ENCODE data around the gene VSIR.

DNA sequence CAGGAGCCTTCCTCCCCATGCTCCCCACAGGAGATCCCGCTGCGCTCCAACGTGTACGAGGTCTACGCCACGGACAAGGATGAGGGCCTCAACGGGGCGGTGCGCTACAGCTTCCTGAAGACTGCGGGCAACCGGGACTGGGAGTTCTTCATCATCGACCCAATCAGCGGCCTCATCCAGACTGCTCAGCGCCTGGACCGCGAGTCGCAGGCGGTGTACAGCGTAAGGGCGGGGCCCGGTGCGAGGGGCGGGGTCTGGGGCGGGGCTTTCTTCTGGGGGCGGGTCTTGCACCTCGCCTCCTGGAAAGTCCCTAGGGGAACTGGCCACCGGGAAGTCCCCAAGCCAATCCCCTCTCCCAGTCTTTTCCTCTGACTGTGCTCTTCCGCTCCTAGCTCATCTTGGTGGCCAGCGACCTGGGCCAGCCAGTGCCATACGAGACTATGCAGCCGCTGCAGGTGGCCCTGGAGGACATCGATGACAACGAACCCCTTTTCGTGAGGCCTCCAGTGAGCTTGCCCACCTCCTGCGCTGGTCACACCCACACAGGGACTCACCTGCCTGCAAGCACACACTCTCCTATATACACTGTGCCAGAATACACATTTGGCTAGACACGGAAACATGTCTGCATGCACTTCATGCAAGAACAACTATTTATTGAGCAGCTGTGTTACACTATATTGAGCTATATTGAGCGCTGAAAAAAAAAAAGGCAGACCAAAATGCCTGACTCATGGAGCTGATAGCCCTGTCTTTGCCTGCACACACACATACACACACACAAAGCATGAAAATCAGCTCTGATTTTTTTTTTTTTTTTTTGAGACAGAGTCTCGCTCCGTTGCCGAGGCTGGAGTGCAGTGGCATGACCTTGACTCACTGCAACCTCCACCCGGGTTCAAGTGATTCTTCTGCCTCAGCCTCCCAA lies 32.7 kb upstream of the VSIR start:
- no peak for TF ChIP-seq CTCF (IDR thresholded peaks at IDR 0.05; ENCODE audit: low read depth, low read length)
- no peak for TF ChIP-seq EZH2phosphoT487 (IDR thresholded peaks at IDR 0.05; ENCODE audit: low read depth)
